IMR-90 (cell line): ENCODE data around the gene TENM4. TPM values are rescaled to one million over a fixed set of nuclear protein-coding genes. Genes with fewer than 3 reads are reported as not detected.

ENCODE experiments used
- ATAC-seq: fragments of 200-7000 bp; cut with Tn5 transposase; 2 replicates; pipeline ENCODE4 v1.9.1; 2020; ENCODE audit warnings: low read depth, mild to moderate bottlenecking, moderate library complexity
- BruUV-seq: library from RNA; stranded (reverse); fragments of 400-500 nt; replicated peaks from 2 replicates; lab custom pipeline; 2021; lab: Mats Ljungman, UMichigan
- CTCF ChIA-PET: fragments of 300-600 bp; formaldehyde crosslinking; extraction: SDS; loops from one replicate; lab custom pipeline; 2021; ENCODE audit warnings: antibody characterized with exemption; lab: Yijun Ruan, JAX
- POLR2A ChIA-PET: fragments of 300-600 bp; sonication (Branson Sonifier 250); formaldehyde crosslinking; loops from one replicate; lab custom pipeline; 2022; ENCODE audit warnings: antibody characterized with exemption; ENCODE audit not compliant: unreplicated experiment; lab: Charles Lee
- DNase-seq: peaks from one replicate; pipeline ENCODE4 v3.0.0; 2013
- H2AFZ ChIP-seq: replicated peaks from 2 replicates; pipeline ENCODE3; 2013; ENCODE audit warnings: low read length, mild to moderate bottlenecking; ENCODE audit not compliant: poor library complexity
- H2AK5ac ChIP-seq: 2 replicates; pipeline ENCODE4 v1.6.1; 2013; ENCODE audit warnings: low read depth, low read length, inconsistent platforms
- H2AK9ac ChIP-seq: replicated peaks from 2 replicates; pipeline ENCODE3; 2013; ENCODE audit warnings: mild to moderate bottlenecking, low read depth, low read length, moderate library complexity; ENCODE audit not compliant: poor library complexity
- H2BK120ac ChIP-seq: 2 replicates; pipeline ENCODE4 v1.6.1; 2013; ENCODE audit warnings: low read depth, low read length, inconsistent platforms
- H2BK15ac ChIP-seq: 3 replicates; pipeline ENCODE4 v1.6.1; 2013; ENCODE audit warnings: low read depth, low read length, inconsistent platforms
- H2BK20ac ChIP-seq: 2 replicates; pipeline ENCODE4 v1.6.1; 2013; ENCODE audit warnings: low read depth, mild to moderate bottlenecking, inconsistent platforms, low read length, moderate library complexity
- H2BK5ac ChIP-seq: 2 replicates; pipeline ENCODE4 v1.6.1; 2013; ENCODE audit warnings: mild to moderate bottlenecking, low read depth, low read length, inconsistent platforms; ENCODE audit not compliant: poor library complexity, severe bottlenecking
- H3K14ac ChIP-seq: replicated peaks from 2 replicates; pipeline ENCODE4 v1.6.1; 2013; ENCODE audit warnings: low read depth, low read length, inconsistent platforms
- H3K18ac ChIP-seq: 2 replicates; pipeline ENCODE4 v1.6.1; 2013; ENCODE audit warnings: low read depth, low read length, control low read depth
- H3K23ac ChIP-seq: 2 replicates; pipeline ENCODE4 v1.6.1; 2013; ENCODE audit warnings: low read depth, low read length, inconsistent platforms
- H3K27ac ChIP-seq: 2 replicates; pipeline ENCODE4 v1.5.1; 2013; ENCODE audit warnings: mild to moderate bottlenecking, control low read depth, low read length; ENCODE audit not compliant: insufficient read depth
- H3K27me3 ChIP-seq: 2 replicates; pipeline ENCODE4 v1.6.1; 2013; ENCODE audit warnings: low read length; ENCODE audit not compliant: control insufficient read depth, insufficient read depth
- H3K36me3 ChIP-seq: 2 replicates; pipeline ENCODE4 v1.6.1; 2013; ENCODE audit warnings: low read length, mixed read lengths; ENCODE audit not compliant: control insufficient read depth, insufficient read depth
- H3K4ac ChIP-seq: 2 replicates; pipeline ENCODE4 v1.6.1; 2013; ENCODE audit warnings: low read depth, low read length, inconsistent platforms
- H3K4me1 ChIP-seq: 2 replicates; pipeline ENCODE4 v1.6.1; 2013; ENCODE audit warnings: low read length, mixed read lengths; ENCODE audit not compliant: control insufficient read depth, insufficient read depth
- H3K4me2 ChIP-seq: 2 replicates; pipeline ENCODE4 v1.6.1; 2013; ENCODE audit warnings: low read depth, mild to moderate bottlenecking, control low read depth, low read length, moderate library complexity
- H3K4me3 ChIP-seq: 2 replicates; pipeline ENCODE4 v1.5.1; 2013; ENCODE audit warnings: low read depth, mild to moderate bottlenecking, control low read depth, low read length, moderate library complexity; ENCODE audit not compliant: insufficient read depth
- H3K56ac ChIP-seq: 2 replicates; pipeline ENCODE4 v1.6.1; 2013; ENCODE audit warnings: low read length, inconsistent platforms; ENCODE audit not compliant: insufficient read depth; ENCODE audit errors: extremely low read depth
- H3K79me1 ChIP-seq, 2 experiments: 2 replicates each; pipeline ENCODE4 v1.6.1; 2013; ENCODE audit warnings: low read length in 2 of 2, inconsistent platforms in 1 of 2, low read depth in 1 of 2
- H3K9ac ChIP-seq: 2 replicates; pipeline ENCODE4 v1.6.1; 2013; ENCODE audit warnings: low read depth, low read length, control low read depth
- H3K9me1 ChIP-seq: 2 replicates; pipeline ENCODE4 v1.6.1; 2013; ENCODE audit warnings: low read length, inconsistent platforms; ENCODE audit not compliant: insufficient read depth
- H3K9me3 ChIP-seq: 2 replicates; pipeline ENCODE4 v1.6.1; 2013; ENCODE audit warnings: low read length; ENCODE audit not compliant: control insufficient read depth, insufficient read depth
- H4K20me1 ChIP-seq: 2 replicates; pipeline ENCODE4 v1.6.1; 2013; ENCODE audit warnings: low read length, inconsistent platforms; ENCODE audit not compliant: insufficient read depth
- H4K5ac ChIP-seq: 2 replicates; pipeline ENCODE4 v1.6.1; 2013; ENCODE audit warnings: mild to moderate bottlenecking, low read depth, low read length, control low read depth
- H4K8ac ChIP-seq, 2 experiments: 2 replicates each; pipeline ENCODE4 v1.6.1; 2013; ENCODE audit warnings: low read depth in 2 of 2, low read length in 2 of 2, control low read depth in 1 of 2, inconsistent platforms in 1 of 2
- H4K91ac ChIP-seq: 2 replicates; pipeline ENCODE4 v1.6.1; 2013; ENCODE audit warnings: low read depth, low read length, inconsistent platforms; ENCODE audit not compliant: insufficient read depth
- BHLHE40 ChIP-seq: fragments of 150-350 bp; IDR thresholded peaks from 2 replicates; pipeline ENCODE4 v1.6.1; 2016; ENCODE audit warnings: mild to moderate bottlenecking, low read depth, low read length
- MAZ ChIP-seq: IDR thresholded peaks from 2 replicates; pipeline ENCODE4 v1.6.1; 2012; ENCODE audit warnings: low read depth, mild to moderate bottlenecking, low read length, improper control_type of control experiment, moderate library complexity, borderline replicate concordance
- RCOR1 ChIP-seq: IDR thresholded peaks from 2 replicates; pipeline ENCODE4 v1.6.1; 2012; ENCODE audit warnings: mild to moderate bottlenecking, low read length, improper control_type of control experiment; ENCODE audit not compliant: insufficient replicate concordance
- WGBS, 2 experiments: methylation state at CpG; one replicate each; pipeline versions ENCODE4 v1.1.5 to v1.1.7; 2013; ENCODE audit warnings: missing lambda C conversion rate in 2 of 2; ENCODE audit not compliant: insufficient read length in 1 of 2; ENCODE audit errors: extremely low coverage in 2 of 2; 5-methylcytosine and 5-hydroxymethylcytosine counted together
- dilution Hi-C: fragments of 300-500 bp; cut with HindIII; formaldehyde crosslinking; loops from one replicate; pipeline ENCODE4 v1.14.3; 2018; ENCODE audit warnings: low sequenced_read_pairs; ENCODE audit not compliant: unreplicated experiment
- in situ Hi-C: fragments of 300-500 bp; cut with MboI; formaldehyde crosslinking; loops from 3 replicates; pipeline ENCODE4 v1.14.3; 2019; ENCODE audit warnings: low sequenced_read_pairs, inconsistent platforms, mixed read lengths
- intact Hi-C: fragments of 100-400 bp; cut with micrococcal nuclease; formaldehyde crosslinking; loops from 2 replicates; pipeline ENCODE4 v1.10.0; 2022
- polyA plus RNA-seq, 3 experiments: library from polyadenylated mRNA; depleted of rRNA; stranded (reverse); fragments of >200 nt; gene quantifications; 2 replicates each; pipeline ENCODE4 v1.2.3, GENCODE V29; 2012; ENCODE audit warnings: low replicate concordance in 1 of 3
- total RNA-seq: library from RNA; depleted of rRNA; stranded (reverse); fragments of >200 nt; gene quantifications from 2 replicates; pipeline ENCODE4 v1.2.3, GENCODE V29; 2012

Gene TENM4
- total and polyA plus RNA-seq, 2 of the 4 experiments (the other 2 are of a cell fraction) = 7.4 to 9.0 TPM

DNA sequence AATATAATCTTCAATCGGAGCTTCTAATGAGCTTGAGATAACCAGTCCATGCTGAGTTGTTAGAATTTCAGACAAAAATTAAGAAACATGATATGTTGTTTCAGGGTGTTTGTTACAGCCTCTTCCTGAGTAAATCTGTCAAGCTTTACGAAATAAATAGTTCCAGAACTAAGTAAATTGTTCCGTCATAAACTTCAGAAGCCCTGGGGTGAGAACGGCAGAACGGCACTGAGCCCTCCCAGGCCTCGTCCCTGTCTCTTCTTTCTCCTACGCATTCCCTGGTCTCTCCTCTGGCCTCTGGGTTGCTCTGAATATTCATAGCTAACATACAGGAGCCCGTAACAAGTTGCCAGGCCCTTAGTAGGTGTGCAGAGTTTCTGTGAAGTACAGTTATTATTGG, 475.4 kb downstream of the TENM4 start:
- no peak overlapping the region for H2BK15ac ChIP-seq
- no peak overlapping the region for H3K56ac ChIP-seq
- H3K27ac ChIP-seq = no peak overlapping the region
- H2BK20ac ChIP-seq = no peak overlapping the region
- CTCF ChIA-PET = no interaction called here
- dilution Hi-C loops = no loop called here
- no peaks in the 10 kb centered on the region for H3K9me3 ChIP-seq
- H3K79me1 ChIP-seq = no peaks in the 10 kb centered on the region
- H4K20me1 ChIP-seq = no peaks in the 10 kb centered on the region
- no peak overlapping the region for H2AK9ac ChIP-seq
- DNase-seq (no peak), ATAC-seq (no peak)
- H2BK5ac ChIP-seq = no peak overlapping the region
- H2AK5ac ChIP-seq = no peak overlapping the region
- H3K4ac ChIP-seq = no peak overlapping the region
- no peak overlapping the region for H4K8ac ChIP-seq
- H3K14ac ChIP-seq = no peak overlapping the region
- no peak overlapping the region for H4K91ac ChIP-seq
- no TSS peak for BruUV-seq
- POLR2A ChIA-PET = no interaction called here
- H3K9me1 ChIP-seq = no peaks in the 10 kb centered on the region; the same call in 1 of the 2 replicates
- H3K4me3 ChIP-seq = no peak overlapping the region
- H3K27me3 ChIP-seq = no peaks in the 10 kb centered on the region
- H3K9ac ChIP-seq = no peak overlapping the region
- no peak overlapping the region for H4K5ac ChIP-seq
- no peak overlapping the region for H3K18ac ChIP-seq
- H3K36me3 ChIP-seq = no peaks in the 10 kb centered on the region
- no peak overlapping the region for H3K4me2 ChIP-seq
- no peak overlapping the region for H3K23ac ChIP-seq
- H3K4me1 ChIP-seq = peaks cover 3% of the 10 kb centered on the region; the same call in 1 of the 2 replicates
- intact Hi-C loops = no loop called here
- no peak overlapping the region for H2AFZ ChIP-seq
- TF ChIP-seq BHLHE40 = no peak
- TF ChIP-seq MAZ = no peak
- no peak for TF ChIP-seq RCOR1
- no peak overlapping the region for H2BK120ac ChIP-seq
- WGBS, 2 experiments = no CpG with 5 or more reads among the region's 8 CpGs
- in situ Hi-C loops = no loop called here
